ENCODE data around the gene POLE.

The POLE gene, protein sequence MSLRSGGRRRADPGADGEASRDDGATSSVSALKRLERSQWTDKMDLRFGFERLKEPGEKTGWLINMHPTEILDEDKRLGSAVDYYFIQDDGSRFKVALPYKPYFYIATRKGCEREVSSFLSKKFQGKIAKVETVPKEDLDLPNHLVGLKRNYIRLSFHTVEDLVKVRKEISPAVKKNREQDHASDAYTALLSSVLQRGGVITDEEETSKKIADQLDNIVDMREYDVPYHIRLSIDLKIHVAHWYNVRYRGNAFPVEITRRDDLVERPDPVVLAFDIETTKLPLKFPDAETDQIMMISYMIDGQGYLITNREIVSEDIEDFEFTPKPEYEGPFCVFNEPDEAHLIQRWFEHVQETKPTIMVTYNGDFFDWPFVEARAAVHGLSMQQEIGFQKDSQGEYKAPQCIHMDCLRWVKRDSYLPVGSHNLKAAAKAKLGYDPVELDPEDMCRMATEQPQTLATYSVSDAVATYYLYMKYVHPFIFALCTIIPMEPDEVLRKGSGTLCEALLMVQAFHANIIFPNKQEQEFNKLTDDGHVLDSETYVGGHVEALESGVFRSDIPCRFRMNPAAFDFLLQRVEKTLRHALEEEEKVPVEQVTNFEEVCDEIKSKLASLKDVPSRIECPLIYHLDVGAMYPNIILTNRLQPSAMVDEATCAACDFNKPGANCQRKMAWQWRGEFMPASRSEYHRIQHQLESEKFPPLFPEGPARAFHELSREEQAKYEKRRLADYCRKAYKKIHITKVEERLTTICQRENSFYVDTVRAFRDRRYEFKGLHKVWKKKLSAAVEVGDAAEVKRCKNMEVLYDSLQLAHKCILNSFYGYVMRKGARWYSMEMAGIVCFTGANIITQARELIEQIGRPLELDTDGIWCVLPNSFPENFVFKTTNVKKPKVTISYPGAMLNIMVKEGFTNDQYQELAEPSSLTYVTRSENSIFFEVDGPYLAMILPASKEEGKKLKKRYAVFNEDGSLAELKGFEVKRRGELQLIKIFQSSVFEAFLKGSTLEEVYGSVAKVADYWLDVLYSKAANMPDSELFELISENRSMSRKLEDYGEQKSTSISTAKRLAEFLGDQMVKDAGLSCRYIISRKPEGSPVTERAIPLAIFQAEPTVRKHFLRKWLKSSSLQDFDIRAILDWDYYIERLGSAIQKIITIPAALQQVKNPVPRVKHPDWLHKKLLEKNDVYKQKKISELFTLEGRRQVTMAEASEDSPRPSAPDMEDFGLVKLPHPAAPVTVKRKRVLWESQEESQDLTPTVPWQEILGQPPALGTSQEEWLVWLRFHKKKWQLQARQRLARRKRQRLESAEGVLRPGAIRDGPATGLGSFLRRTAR (N-terminal part only)

GRCh38 chr12:132687211-132688164 is at the start of gene POLE, which contains the start of gene PXMP2:
Gene POLE, minus strand, starts transcription at chr12:132687342. Its CDS starts 27 bp downstream, at chr12:132687315.
Gene PXMP2, plus strand, starts transcription at chr12:132687587. Its CDS starts 84 bp downstream, at chr12:132687671.
- peak; percentile 99 for DNase-seq

GRCh38 chr12:132736913-132737312 is 49.8 kb upstream of the POLE start:
- no peak for DNase-seq

DNA sequence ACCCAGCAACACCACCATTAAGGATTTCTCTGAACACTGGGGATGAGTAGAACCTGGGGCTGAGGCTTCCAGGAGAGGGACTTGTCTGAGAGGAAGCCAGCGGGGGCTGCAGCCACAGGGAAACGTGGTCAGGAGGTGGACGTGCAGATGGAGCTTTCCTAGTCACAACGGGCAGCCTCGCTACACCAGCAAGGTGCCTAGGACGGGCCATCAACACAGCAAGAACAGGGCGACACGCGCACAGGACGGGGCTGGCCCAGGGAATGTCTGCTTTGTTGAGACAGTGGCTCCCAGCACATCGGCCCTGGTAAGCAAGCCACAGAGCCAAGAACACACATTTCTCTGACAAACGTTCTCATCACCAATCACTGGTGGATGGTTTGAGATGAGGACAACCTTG is 49.2 kb upstream of the POLE start:
- DNase-seq: no peak

- no peak for DNase-seq
These were observed 48.4 kb upstream of the POLE start for GRCh38 chr12:132735496-132735895.

- no peak for DNase-seq
These were observed 47.1 kb upstream of the POLE start for GRCh38 chr12:132734206-132734605.

GRCh38 chr12:132731574-132731973 is 44.4 kb upstream of the POLE start:
- no peak for DNase-seq

DNA sequence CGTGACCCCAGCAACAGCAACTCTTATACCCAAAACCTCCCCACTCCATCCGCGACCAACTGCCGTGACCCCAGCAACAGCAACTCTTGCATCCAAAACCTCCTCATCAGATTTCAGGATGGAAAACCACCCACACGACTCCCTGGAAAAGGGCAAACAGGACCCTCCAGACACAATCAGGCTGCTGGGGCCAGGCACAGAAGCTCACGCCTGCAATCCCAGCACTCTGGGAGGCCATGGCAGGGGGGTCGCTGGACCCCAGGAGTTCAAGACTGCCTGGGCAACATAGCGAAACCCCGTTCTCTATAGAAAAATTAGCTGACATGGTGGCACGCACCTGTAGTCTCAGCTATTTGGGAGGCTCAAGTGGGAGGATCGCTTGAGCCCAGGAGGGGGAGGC is 43.2 kb upstream of the POLE start:
- no peak for DNase-seq

DNA sequence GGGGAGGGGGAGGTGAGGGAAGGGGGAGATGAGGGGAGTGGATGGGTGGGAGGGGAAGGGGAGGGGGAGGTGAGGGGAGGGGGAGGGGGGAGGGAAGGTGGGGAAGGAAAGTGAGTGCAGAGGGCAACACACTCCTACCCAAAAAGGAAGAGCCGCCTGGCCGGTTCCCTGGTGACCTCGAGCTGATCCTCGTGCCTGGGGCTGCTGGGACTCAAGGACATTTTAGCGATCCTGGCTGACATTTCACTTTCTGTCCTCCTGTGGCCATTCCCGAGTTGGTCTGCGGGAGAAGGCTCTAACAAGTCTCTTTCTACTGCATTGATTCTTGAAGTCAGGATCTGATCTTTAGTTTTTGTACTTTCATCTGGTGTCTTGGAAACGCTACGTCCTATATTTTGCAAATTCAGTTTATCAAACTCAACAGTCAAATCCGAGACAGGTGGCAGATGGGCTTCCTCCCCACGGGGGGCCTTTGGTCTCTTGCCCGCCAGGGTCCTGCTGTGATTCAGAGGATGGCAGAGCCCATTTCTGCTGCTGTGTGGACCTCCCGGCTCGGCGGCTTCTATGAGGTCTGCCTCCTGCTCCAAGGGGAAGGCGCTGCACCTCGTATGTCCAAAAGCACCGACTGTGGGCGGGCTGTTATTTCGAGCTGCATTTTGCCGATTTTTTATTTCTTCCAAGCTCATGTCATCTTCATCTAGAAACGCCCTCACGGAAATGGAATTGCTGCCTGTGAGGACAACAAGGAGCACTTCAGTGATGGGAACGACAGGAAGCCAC is 42.6 kb upstream of the POLE start:
- DNase-seq: peak; percentile 47

DNA sequence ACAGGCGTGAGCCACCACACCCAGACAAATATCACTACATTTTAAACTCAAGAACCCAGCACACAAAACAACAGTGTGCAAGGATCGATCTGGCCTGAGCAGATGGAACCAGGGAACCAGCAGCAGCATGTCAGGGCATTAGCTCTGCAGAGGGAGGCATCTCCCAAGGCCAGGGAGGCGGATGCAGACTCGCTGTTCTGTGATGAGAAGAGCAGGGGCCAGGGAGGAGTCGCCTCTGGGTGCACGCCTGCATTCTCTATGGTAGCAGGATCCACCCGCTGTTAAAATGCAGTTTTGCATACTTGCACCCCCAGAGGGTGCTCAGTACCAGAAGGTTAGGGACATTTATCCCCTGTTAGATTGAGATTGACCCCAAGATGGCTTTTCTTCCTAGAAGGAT is 41.4 kb upstream of the POLE start:
- DNase-seq: no peak

DNA sequence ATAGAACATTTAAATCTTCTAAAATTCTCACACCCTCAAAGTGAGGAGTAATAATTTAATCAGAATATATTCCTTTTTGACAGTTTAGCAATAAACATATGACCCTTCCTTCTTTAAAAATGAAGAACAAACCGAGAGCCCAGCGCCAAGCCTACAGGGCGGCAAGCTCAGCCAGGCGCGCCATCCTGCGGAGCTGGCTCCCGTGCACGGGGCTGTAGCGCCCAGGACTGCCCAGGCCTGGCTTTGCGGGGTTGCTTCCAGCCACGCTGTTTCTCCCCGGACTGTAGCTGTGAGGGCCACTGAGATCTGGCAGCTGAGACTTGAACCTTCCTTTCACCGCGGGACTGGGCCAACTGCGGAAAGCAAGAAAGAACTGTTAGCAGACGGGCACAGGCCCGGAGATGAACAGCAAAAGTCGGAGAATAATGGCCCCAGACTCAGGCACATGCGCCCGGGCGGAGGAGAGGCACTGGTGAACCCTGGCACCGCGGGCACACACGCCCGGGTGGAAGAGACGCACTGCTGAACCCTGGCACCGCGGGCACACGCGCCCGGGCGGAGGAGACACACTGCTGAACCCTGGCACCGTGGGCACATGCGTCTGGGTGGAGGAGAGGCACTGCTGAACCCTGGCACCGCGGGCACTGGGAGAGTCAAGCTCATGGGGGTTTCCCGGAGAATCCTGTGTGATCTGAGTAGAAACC is 40.1 kb upstream of the POLE start:
- no peak for DNase-seq

DNA sequence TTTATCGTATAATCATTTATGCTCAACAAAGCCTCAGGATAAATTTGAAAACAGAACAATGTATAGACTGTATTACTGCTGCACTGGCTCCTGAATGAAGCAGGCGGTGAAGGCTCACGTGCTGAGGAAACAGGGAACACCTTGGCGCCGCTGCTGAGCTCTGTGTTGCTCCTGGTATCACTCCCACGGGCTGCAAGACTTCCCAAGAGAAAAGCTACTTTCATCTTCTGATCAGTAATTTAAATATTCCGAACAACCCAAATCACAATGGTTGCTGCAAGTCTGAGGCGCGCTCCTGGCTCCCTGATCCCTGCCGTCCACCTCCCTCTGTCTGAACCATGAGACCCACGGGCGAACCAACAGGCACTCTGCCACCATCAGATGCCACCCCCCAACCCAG is 39.2 kb upstream of the POLE start:
- DNase-seq: no peak

DNA sequence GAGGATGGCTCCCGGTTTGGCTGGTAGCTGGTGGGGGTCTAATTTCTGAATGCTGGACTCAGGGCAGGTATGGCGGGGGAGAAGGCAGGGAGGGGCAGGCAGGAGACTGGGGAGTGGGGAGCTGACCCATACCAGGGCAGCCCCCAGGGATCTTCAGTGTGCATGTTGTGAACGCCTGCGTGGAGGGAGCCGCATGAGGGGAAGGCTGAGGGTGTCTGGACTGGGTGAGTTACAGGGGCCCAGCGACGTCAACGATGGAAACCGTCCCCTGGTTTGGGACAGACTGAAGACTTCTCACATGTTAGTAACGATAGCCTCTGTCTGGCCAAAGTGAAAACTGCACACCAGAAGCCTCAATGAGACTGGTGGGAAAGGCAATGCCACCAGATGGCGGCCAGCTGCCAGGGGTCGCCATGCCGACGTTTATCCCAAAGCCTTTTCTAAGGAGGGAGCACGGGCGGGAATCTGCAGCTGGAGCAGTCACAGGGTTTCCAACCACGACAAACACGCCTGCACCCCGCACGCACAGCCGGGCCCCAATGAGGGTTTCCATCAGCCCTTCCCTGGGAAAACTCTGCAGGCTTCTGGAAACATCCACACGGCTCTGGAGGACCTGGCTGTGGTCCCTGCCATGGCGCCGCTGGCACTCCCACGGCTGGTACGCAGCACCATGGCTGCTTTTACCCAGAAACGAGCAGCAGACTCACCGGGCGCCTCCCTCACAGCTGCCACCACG is 37.5 kb upstream of the POLE start:
- peak; percentile 92 for DNase-seq

DNA sequence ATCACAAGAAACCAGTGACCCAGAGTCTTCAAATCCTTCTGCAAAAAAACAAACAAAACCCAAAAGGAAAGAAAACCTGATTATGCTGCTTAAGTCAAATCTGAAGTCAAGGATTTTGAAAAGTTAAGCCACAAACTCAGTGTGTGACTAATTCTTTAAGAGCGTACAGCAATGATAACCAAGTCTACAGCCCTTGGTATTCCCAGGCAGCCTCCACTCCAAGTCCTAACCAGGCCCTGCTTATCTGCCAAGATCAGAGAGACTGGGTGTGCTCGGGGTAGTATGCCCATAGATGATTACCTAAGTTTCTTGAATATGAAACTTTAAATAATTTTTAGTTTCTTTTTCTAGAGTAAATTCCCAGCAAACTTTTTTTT is 36.6 kb upstream of the POLE start:
- no peak for DNase-seq

- no peak for DNase-seq
These were observed 36.0 kb upstream of the POLE start for GRCh38 chr12:132723015-132723763.

DNA sequence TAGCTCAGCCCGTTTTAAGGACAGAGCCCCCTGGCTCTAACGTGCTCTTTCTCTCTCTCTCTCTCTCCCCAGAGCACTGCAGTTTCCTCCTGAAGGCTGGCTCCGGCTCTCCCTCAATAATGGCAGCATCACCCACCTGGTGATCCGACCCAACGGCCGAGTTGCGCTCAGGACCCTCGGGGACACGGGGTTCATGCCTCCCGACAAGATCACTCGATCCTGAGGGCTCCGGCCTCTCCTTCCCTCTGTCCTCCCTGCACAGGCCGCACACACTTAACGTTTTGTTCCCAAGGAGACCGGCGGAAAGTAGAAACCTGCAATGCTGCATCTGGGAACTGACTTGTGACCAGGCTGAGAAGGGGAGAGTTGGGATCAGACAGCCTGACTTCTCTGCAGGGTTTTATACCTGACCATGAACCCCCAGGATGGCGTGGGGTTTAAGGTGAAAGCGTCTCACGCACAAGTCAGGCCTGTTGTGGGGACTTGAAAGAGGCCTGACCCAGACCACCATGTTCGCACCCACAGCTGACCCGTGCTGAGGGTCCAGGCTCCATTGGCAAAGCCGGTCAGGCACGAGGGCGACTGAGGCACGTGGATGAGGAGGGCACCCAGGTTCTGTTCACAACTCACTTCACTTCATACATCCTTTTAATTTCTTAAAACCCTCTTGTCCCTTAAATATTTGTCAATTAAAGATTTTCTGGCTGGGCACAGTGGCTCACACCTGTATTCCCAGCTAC is 33.6 kb upstream of the POLE start:
- DNase-seq: no peak

- no peak for DNase-seq
These were observed 32.8 kb upstream of the POLE start for GRCh38 chr12:132719954-132720324.

- no peak for DNase-seq
These were observed 32.2 kb upstream of the POLE start for GRCh38 chr12:132719141-132719953.

Data from NCI-H82 (cell line).